Stimulated activated memory B cell treated with anti-CD40 and anti-IgM and Interleukin-4, amounts not matched to agents 10 μg/mL and 1 μg/mL and 100 μg/mL, for 72 hours (primary cell): ENCODE measurements around the gene THSD7A.

Source experiments
- ATAC-seq: fragments of 150-1000 bp; cut with Tn5 transposase; 2 replicates; pipeline ENCODE4 v1.10.0; 2021
- H3K27ac Mint-ChIP-seq: one replicate; pipeline ENCODE4 v1.8.0; 2022; ENCODE audit warnings: mild to moderate bottlenecking, mixed read lengths
- H3K27me3 Mint-ChIP-seq: one replicate; pipeline ENCODE4 v1.8.0; 2022; ENCODE audit warnings: mixed read lengths
- H3K36me3 Mint-ChIP-seq: one replicate; pipeline ENCODE4 v1.8.0; 2022; ENCODE audit warnings: mixed read lengths
- H3K4me1 Mint-ChIP-seq: one replicate; pipeline ENCODE4 v1.8.0; 2022; ENCODE audit warnings: mixed read lengths
- H3K4me3 Mint-ChIP-seq: one replicate; pipeline ENCODE4 v1.8.0; 2022; ENCODE audit warnings: mild to moderate bottlenecking, moderate library complexity, mixed read lengths
- H3K9me3 Mint-ChIP-seq: one replicate; pipeline ENCODE4 v1.8.0; 2022; ENCODE audit warnings: mixed read lengths

Gene THSD7A

DNA sequence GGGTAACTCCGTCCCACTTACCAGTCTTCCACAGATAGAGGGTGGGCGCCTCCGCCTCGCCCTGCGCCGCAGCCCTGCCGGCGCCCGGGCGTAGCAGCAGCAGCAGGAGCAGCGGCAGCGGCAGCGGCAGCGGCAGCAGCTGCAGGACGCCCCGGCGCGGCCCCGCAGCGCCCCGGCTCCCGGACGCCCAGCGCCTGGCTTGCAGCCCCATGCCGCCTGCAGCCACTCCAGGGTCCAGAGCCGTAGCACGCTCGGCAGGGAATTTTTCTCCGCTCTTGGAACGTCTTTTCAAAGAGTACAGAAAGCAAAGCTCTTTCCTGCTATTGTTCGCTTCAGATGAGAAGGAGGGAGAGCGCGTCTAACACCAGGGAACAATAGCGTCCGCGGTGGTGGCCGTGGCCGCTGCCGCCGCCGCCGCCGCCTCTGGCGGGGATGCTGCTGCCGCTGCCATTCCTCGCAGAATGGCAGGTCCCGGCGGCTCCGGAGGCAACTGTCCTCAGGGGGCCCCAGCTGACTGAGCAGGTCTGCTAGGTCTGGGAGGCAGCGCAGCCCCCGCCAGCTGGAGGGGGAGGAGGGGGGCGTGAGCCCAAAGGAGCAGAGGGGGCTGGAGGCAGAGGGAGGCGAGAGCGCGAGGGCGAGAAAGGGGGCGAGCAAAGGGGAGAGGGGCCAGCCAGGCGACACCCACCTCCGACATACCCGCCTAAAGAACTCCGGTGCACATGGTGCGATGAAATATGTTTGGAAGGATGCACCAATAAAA is at the start of gene THSD7A:
THSD7A (minus strand) TSS at position 463 of the 760 bp plus-strand sequence; CDS start at position 211, 252 bp downstream.
- no peaks in the 10 kb centered on the region for H3K36me3 Mint-ChIP-seq
- H3K27ac Mint-ChIP-seq, result no peak within 1 kb of the TSS
- peaks cover 2% of the 10 kb centered on the region for H3K9me3 Mint-ChIP-seq
- no peak within 1 kb of the TSS for H3K4me3 Mint-ChIP-seq
- peak; percentile 49 for ATAC-seq
- peaks cover 39% of the 10 kb centered on the region for H3K27me3 Mint-ChIP-seq
- H3K4me1 Mint-ChIP-seq, result no peaks in the 10 kb centered on the region

GRCh38 chr7:11881680-11882079 is 49.7 kb upstream of the THSD7A start:
- Mint-ChIP-seq H3K9me3 (peaks cover 3% of the 10 kb centered on the region), H3K36me3 (no peaks in the 10 kb centered on the region), H3K27ac (no peak overlapping the region), H3K4me1 (no peaks in the 10 kb centered on the region), H3K27me3 (no peaks in the 10 kb centered on the region), H3K4me3 (no peak overlapping the region)
- no peak for ATAC-seq

DNA sequence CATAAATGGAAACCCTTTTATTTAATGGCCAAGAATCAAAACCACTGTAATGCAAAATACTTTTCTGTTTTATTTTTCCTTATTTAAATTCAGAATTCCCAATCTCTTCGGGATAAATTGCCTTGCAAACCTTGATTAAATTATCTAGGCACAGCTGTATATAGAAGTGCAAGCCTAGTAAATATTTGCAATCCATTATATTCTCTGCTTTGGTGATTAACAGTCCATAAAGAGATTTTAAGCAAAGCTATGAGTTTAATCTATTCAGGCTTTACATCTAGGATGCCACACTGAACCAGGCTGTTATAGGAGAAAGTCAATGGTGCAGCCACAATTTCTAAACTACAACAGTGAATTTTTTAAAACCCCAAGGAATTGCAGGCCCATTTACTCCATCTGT is 43.6 kb upstream of the THSD7A start:
- no peaks in the 10 kb centered on the region for H3K4me1 Mint-ChIP-seq
- no peak overlapping the region for H3K27ac Mint-ChIP-seq
- H3K9me3 Mint-ChIP-seq, result no peaks in the 10 kb centered on the region
- ATAC-seq, result no peak
- no peaks in the 10 kb centered on the region for H3K36me3 Mint-ChIP-seq
- no peaks in the 10 kb centered on the region for H3K27me3 Mint-ChIP-seq
- H3K4me3 Mint-ChIP-seq, result no peak overlapping the region

DNA sequence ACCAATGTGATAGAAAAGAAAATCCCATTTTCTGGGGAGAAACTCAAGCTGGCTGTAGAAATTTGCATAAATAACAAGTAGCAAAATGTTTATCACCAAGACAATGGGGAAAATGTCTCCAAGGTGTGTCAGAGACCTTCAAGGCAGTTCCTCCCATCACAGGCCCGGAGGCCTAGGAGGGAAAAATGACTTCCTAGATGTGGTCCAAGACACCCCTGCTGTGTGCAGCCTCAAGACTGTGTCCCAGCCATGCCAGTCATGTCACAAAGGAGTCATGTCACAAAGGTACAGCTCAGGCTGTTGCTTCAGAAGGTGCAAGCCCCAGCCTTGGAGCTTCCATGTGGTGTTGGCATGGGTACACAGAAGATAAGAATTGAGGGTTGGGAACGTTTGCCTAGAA is 33.7 kb upstream of the THSD7A start:
- Mint-ChIP-seq H3K9me3 (peaks cover 13% of the 10 kb centered on the region), H3K4me3 (no peak overlapping the region), H3K36me3 (no peaks in the 10 kb centered on the region), H3K27me3 (no peaks in the 10 kb centered on the region), H3K27ac (no peak overlapping the region), H3K4me1 (no peaks in the 10 kb centered on the region)
- no peak for ATAC-seq

DNA sequence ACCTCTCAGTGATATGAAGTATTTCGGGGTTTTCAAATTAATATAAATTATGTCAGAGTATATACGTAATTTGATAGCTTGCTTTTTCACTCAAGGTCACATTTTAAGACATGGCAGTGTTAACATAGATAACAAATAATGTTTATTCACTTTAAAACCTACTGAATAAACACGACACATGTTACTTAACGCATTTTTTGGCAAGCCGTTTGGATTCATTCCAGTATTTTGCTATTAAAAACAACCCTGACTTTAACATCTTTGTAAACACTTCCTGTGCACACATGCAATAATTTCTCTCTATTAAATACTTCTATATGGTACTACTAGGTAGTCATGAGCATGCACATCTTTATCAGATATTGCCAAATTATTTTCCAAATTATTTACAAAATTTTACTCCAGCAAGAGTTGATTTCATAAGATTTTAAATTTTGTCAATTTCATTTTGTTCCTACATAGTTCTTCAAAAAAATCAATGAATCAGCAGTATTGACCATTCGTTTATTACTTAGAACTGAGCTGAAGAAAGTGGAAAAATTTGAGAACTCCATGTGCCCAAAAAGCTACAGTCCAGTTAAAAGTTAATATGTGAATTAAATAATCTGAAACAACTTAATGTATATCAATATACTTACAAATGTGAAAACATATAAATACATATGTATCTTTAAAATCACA is 26.8 kb upstream of the THSD7A start:
- Mint-ChIP-seq H3K4me3 (no peak overlapping the region), H3K4me1 (no peaks in the 10 kb centered on the region), H3K27me3 (no peaks in the 10 kb centered on the region), H3K27ac (no peak overlapping the region), H3K36me3 (no peaks in the 10 kb centered on the region), H3K9me3 (no peaks in the 10 kb centered on the region)
- ATAC-seq, result no peak

GRCh38 chr7:11858026-11858425 is 26.0 kb upstream of the THSD7A start:
- H3K4me1 Mint-ChIP-seq, result no peaks in the 10 kb centered on the region
- no peaks in the 10 kb centered on the region for H3K9me3 Mint-ChIP-seq
- no peak overlapping the region for H3K27ac Mint-ChIP-seq
- no peaks in the 10 kb centered on the region for H3K36me3 Mint-ChIP-seq
- ATAC-seq, result no peak
- H3K4me3 Mint-ChIP-seq, result no peak overlapping the region
- H3K27me3 Mint-ChIP-seq, result no peaks in the 10 kb centered on the region

- Mint-ChIP-seq H3K27ac (no peak overlapping the region), H3K4me1 (no peaks in the 10 kb centered on the region), H3K4me3 (no peak overlapping the region), H3K9me3 (no peaks in the 10 kb centered on the region), H3K27me3 (no peaks in the 10 kb centered on the region), H3K36me3 (no peaks in the 10 kb centered on the region)
- no peak for ATAC-seq
Measured at GRCh38 chr7:11848251-11848650, 16.3 kb upstream of the THSD7A start.

GRCh38 chr7:11847336-11847735 is 15.3 kb upstream of the THSD7A start:
- no peaks in the 10 kb centered on the region for H3K27me3 Mint-ChIP-seq
- no peaks in the 10 kb centered on the region for H3K4me1 Mint-ChIP-seq
- no peak for ATAC-seq
- H3K9me3 Mint-ChIP-seq, result no peaks in the 10 kb centered on the region
- no peak overlapping the region for H3K4me3 Mint-ChIP-seq
- no peak overlapping the region for H3K27ac Mint-ChIP-seq
- H3K36me3 Mint-ChIP-seq, result no peaks in the 10 kb centered on the region

DNA sequence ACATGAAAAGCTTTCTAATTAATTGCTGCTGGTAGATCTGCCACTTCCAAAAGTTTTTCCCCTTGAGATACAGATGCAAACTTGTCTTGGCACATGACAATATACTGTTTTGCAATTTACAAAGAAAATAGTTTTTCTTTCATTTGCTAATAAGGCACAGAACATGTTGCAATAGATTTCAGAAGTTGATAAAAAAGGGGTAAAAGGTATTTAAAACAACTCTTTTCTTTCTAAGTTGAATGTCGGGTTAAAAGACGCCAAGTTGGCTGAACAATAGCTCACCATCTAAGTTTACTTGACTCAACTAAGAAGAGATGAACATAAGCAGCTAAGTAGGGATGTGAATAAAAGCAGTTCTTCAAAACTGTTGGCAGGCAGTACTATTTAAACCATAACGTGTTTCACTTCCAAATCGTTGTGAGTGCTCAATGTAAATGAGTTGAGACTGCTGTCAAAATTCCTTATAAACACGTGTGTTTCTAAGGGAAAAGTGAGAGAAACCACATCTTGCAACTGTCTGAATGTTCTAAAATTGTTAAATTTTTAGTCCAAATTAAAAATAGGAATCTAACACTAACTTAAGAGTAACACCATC is 14.5 kb upstream of the THSD7A start:
- H3K9me3 Mint-ChIP-seq, result no peaks in the 10 kb centered on the region
- H3K27ac Mint-ChIP-seq, result no peak overlapping the region
- no peaks in the 10 kb centered on the region for H3K4me1 Mint-ChIP-seq
- no peaks in the 10 kb centered on the region for H3K27me3 Mint-ChIP-seq
- H3K36me3 Mint-ChIP-seq, result no peaks in the 10 kb centered on the region
- no peak for ATAC-seq
- no peak overlapping the region for H3K4me3 Mint-ChIP-seq

DNA sequence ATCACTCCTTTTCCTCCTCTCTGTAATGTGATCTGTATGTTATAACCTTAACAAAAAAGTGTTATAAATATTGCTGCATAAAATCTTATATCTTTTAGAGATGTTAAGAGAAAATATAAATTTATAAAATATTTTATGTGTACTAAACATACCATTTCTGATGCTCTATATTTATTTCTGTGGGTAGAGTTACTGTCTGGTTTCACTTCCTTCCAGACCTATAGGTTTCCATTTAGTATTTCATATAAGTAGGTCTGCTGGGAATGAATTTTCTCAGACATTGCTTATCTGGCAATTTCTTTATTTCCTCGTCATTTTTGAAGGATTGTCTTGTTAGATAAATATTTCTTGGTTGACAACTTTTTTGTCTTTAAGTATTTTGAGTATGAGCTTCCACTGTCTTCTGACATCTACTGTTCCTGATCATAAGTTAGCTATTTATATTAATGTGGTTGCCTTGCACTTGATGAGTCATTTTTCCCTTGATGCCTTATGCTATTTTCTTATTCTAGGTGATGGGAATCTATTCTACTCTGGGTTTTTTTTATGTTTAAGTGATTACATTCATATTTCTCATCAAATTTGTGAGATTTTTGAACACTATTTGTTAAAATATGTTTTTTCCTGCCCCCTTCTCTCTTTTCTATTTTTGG is 11.2 kb upstream of the THSD7A start:
- no peaks in the 10 kb centered on the region for H3K27me3 Mint-ChIP-seq
- H3K9me3 Mint-ChIP-seq, result no peaks in the 10 kb centered on the region
- no peak for ATAC-seq
- no peaks in the 10 kb centered on the region for H3K36me3 Mint-ChIP-seq
- no peak overlapping the region for H3K27ac Mint-ChIP-seq
- H3K4me3 Mint-ChIP-seq, result no peak overlapping the region
- H3K4me1 Mint-ChIP-seq, result no peaks in the 10 kb centered on the region

- Mint-ChIP-seq H3K4me1 (no peaks in the 10 kb centered on the region), H3K27me3 (no peaks in the 10 kb centered on the region), H3K9me3 (no peaks in the 10 kb centered on the region), H3K36me3 (no peaks in the 10 kb centered on the region), H3K27ac (no peak overlapping the region), H3K4me3 (no peak overlapping the region)
- no peak for ATAC-seq
Measured at GRCh38 chr7:11841657-11842056, 9.7 kb upstream of the THSD7A start.

DNA sequence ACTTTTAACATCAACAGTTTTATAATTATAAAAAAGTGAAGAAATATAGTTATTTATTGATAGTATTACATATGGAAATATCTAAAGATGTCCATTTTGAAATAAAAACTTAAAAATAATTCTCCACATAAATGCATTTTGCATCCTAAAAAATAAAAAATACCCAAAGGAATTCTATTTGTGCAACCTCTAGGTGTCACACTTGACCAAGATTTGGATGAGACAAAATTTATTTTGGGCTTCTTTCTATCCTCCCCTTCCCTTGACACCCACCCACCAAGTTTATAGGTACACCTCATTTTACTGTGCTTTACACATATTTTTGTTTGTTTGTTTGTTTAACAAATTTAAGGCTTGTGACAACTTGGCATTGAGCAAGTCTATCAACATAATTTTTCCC is 3.3 kb upstream of the THSD7A start:
- no peak overlapping the region for H3K27ac Mint-ChIP-seq
- H3K9me3 Mint-ChIP-seq, result no peaks in the 10 kb centered on the region
- H3K36me3 Mint-ChIP-seq, result no peaks in the 10 kb centered on the region
- no peak for ATAC-seq
- H3K4me3 Mint-ChIP-seq, result no peak overlapping the region
- no peaks in the 10 kb centered on the region for H3K4me1 Mint-ChIP-seq
- H3K27me3 Mint-ChIP-seq, result peaks cover 19% of the 10 kb centered on the region

DNA sequence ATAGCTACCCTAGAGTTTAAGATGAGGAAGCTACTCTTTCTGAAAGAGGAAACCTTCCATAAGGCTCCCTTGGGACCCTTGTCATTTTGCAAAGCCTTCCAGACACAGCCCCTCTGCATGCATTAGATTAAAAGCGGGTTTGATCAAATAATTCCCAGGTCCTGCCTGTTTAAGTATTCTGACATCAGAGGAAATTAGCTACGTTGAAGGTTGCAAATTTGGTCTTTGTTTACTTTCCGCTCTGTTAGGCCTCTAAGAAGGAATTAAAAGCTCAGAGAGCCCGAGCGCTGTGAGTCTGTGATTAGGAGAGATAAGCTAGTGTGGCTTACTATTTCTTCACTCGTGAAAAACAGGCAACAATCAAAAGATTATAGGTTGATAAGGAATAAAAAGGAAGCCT is 1.4 kb upstream of the THSD7A start:
- no peak overlapping the region for H3K4me3 Mint-ChIP-seq
- no peaks in the 10 kb centered on the region for H3K4me1 Mint-ChIP-seq
- no peak for ATAC-seq
- no peak overlapping the region for H3K27ac Mint-ChIP-seq
- H3K9me3 Mint-ChIP-seq, result no peaks in the 10 kb centered on the region
- no peaks in the 10 kb centered on the region for H3K36me3 Mint-ChIP-seq
- peaks cover 26% of the 10 kb centered on the region for H3K27me3 Mint-ChIP-seq

DNA sequence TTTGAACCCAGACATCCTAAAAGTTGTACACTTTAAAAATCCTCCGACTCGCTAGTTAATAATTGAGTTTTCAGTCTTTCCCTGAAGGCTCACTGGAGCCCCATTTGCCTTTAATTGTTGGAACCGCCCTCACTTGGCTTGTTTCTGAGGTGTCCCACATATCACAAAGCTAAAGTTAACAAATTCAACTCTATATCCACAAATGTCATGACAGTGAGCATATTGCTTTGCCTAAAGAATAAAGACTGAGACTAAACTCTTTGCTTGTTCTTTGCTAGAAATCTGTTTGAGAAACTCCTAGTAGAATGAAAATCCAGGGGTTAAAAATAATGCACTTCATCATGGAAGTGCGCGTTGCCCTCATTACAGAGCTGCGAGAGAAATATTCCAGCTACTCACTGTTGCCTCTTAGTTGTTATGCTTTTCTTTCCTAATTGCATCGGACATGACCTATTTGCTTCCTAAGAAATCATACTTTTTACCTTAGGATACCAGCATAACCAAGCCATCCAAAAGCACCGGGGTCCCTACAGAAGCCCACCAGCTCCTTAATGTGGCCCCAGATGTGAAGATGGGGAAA is 752 bp downstream of the THSD7A start:
- Mint-ChIP-seq H3K9me3 (peaks cover 2% of the 10 kb centered on the region), H3K4me1 (no peaks in the 10 kb centered on the region), H3K36me3 (no peaks in the 10 kb centered on the region), H3K27me3 (peaks cover 39% of the 10 kb centered on the region), H3K4me3 (no peak overlapping the region), H3K27ac (no peak overlapping the region)
- no peak for ATAC-seq

GRCh38 chr7:11830582-11831155 is 1.3 kb downstream of the THSD7A start:
- no peak for ATAC-seq
- H3K4me3 Mint-ChIP-seq, result no peak overlapping the region
- H3K9me3 Mint-ChIP-seq, result peaks cover 2% of the 10 kb centered on the region
- H3K27me3 Mint-ChIP-seq, result peaks cover 39% of the 10 kb centered on the region
- no peak overlapping the region for H3K27ac Mint-ChIP-seq
- no peaks in the 10 kb centered on the region for H3K36me3 Mint-ChIP-seq
- no peaks in the 10 kb centered on the region for H3K4me1 Mint-ChIP-seq
